ENCODE measurements around the gene CD4.
"Not testable (repeated sequence)": the region's sequence is repeated elsewhere in the genome, so short reads cannot be mapped to it uniquely, and the experiment has no call there.

Gene CD4

GRCh38 chr12:6847676-6848075, 58.3 kb downstream of the CD4 start:
- no peak for DNase-seq (ENCODE audit: low read depth)

DNA sequence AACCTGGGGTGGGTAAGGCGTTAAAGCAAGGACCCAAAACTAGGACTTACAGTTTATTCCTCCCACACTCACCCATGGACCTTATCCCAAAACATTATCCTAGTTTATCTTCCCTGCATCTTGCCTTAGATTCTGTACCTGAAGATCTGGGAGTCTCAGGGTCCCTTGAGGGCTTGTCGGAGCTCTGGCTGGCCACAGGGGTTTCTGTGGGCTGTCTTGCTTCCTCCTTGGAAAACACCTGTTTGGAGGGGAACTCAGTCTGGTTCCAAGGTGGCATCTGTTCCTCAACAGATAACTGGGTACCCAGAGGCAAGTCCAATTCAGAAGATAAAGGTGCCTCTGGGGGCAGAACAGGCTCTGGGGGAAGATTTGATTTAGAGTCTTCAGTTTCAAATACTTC, 60.1 kb downstream of the CD4 start:
- no peak for DNase-seq (ENCODE audit: low read depth)

- no peak for DNase-seq (ENCODE audit: low read depth)
Measured at GRCh38 chr12:6849976-6850560, 60.7 kb downstream of the CD4 start.

- DNase-seq (ENCODE audit: low read depth): no peak
Measured at GRCh38 chr12:6850796-6851152, 61.4 kb downstream of the CD4 start.

DNA sequence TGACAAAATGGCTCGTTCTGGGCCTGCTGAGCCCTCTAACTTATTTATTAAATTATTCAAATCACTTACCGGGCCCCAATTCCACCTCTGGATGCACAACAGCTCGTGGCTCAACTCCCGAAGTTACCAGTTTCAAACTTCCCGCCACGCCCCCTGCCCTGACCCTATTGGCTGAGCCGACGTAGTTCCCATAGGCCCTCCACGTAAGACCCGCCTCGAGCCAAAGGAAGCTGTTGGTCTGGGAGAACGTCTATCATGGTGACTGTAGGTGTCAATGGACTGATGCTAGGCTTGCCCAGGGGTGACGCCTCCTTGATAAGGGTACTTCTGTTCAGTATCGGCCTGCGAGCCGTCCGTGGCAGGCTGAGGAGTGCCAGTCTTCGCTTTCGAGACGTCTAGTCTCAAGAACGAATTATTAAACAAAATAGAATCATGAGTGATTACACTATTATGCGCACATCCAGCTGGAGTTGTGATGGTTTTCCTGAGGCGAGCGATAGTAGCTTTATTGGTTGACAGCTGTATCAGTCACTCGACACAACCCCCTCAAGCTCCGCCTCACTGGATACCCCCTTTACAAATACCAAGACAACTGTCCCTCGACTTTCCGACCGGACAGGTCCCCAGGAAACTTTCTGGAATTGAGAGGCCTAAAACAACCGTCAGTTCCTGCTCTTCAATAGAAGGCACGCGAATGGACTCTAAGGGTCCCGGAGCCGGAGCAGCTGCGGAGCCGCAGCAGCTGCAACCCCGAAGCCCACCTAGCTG, 62.0 kb downstream of the CD4 start, which contains the start of gene CDCA3:
TSS of gene CDCA3 (minus strand) at position 134 of the 768 bp plus-strand sequence. CDS start 334 bp downstream, outside the sequence.
- DNase-seq (ENCODE audit: low read depth): peak; percentile 85

- peak; percentile 96 for DNase-seq (ENCODE audit: low read depth)
Measured at GRCh38 chr12:6851921-6852650, 62.8 kb downstream of the CD4 start, which contains the start of gene USP5. Gene USP5 (plus strand): TSS chr12:6852150. CDS start chr12:6852180, 30 bp downstream.

GRCh38 chr12:6852651-6853354, 63.5 kb downstream of the CD4 start:
- peak; percentile 71 for DNase-seq (ENCODE audit: low read depth)

DNA sequence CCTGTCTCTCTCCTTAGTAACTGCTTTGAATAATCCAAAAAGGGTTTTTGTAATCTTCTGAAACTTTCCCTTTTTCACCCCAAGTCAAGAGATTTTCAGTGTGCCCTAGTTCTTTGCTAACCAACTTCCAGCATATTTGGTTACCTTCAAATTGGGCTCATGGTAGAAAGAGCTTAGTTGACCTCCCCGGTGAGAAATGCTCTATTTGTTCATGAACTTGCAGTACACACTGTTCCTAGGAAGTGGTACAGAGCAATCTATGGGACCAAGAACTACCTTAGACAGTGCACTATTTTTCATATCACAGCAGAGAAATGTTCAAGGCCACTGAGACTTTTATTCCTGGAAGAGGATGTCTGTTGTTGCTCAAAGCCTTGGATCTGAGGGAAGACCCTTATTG, 64.3 kb downstream of the CD4 start:
- DNase-seq (ENCODE audit: low read depth): no peak

DNA sequence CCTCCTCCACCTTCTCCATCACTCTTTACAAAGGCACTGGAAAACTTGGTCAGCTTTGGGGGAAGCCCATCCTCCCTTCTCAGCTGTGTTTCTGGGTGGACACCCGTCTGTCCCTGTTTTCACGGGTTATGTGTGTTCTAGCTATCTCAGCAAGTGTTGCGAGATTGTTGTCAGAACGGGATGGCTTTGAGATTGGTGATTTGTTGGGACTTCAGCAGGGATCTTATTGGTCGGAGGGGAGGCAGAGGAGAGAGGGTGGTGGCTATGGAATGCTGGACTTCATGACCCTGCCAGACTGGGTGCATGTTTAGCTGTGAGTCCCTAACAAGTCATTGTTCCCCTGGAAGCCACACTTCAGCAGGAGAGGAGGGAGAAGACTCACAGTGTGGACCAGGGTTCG, 64.7 kb downstream of the CD4 start:
- DNase-seq (ENCODE audit: low read depth): no peak

- DNase-seq (ENCODE audit: low read depth): no peak
Measured at GRCh38 chr12:6855322-6855721, 66.0 kb downstream of the CD4 start.

DNA sequence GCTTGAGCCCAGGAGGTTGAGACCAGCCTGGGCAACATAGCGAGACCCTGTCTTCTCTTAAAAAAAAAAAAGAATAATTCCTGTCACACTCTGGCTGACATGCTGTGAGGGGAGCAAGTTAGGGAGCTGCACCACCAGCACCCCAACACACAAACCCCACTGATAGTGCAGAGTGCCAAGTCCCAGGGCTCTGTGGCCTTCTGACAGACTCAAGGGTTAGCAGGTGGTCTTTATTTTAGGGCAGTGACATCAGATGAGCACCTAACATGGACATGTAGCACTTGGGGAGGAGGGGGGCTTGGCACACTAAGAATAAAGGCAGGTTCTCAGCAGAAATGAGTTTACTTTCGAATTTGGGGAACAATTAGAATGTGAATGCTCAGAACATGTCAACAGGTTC, 69.5 kb downstream of the CD4 start:
- DNase-seq (ENCODE audit: low read depth): no peak

GRCh38 chr12:6860116-6860515, 70.8 kb downstream of the CD4 start:
- DNase-seq (ENCODE audit: low read depth): no peak

GRCh38 chr12:6860942-6861341, 71.6 kb downstream of the CD4 start:
- DNase-seq (ENCODE audit: low read depth): no peak

- DNase-seq (ENCODE audit: low read depth): no peak
Measured at GRCh38 chr12:6861391-6861790, 72.1 kb downstream of the CD4 start.

GRCh38 chr12:6863033-6863432, 73.7 kb downstream of the CD4 start:
- DNase-seq (ENCODE audit: low read depth): no peak

DNA sequence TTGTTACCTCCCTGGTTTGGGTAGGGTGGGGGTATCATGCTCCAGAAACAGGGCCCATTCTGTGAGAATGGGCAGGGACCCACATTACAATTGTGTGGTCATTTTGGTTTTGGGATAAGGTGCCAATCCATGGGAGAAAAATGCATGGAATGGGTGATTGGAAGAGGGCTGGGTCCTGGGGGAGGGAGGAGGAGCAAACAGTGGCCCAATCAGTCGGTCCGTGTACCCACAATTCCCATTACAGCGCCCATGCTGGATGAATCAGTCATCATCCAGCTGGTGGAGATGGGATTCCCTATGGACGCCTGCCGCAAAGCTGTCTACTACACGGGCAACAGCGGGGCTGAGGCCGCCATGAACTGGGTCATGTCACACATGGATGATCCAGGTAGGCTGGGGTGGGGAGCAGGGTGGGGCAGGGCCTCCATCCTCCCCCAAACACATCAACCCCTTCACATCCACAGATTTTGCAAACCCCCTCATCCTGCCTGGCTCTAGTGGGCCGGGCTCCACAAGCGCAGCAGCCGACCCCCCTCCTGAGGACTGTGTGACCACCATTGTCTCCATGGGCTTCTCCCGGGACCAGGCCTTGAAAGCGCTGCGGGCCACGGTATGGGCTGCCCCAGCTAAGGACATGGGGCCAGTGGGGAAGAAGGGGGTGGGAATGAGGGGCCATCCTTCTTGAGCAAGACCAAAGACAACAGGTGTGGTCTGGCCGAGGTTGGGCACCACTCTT, 74.4 kb downstream of the CD4 start:
- DNase-seq (ENCODE audit: low read depth): no peak

- not testable (repeated sequence) for DNase-seq (ENCODE audit: low read depth)
Measured at GRCh38 chr12:6865307-6865706, 76.0 kb downstream of the CD4 start.

GRCh38 chr12:6866163-6866919, 77.0 kb downstream of the CD4 start:
- DNase-seq (ENCODE audit: low read depth): no peak

DNA sequence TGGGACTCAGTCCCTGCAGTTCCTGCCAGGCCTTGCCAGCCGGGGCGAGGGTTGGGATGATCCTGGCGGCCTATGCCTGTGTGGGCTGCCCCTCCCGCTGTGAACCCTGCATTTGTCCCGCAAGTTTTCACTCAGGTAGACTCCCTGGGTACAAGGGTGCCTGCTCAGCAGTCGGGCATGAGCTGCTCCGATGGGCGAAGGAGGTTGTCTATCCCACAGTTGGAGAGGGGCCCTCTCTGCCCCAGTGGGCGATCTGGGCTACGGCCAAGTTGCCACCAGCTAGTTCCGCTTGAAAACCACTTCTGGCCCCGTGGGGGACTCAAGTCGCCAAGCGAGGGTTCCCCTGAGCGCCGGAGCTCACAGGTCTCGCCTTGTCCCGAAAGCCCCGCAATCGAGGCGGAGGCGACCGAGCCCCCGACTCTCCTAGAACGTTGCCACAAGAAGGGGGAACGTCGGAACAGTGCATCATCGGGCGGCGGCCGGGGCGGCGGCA, 77.6 kb downstream of the CD4 start:
- DNase-seq (ENCODE audit: low read depth): no peak

- peak; percentile 72 for DNase-seq (ENCODE audit: low read depth)
Measured at GRCh38 chr12:6867413-6868210, 78.3 kb downstream of the CD4 start, which contains the start of gene TPI1. Gene TPI1 (plus strand): TSS chr12:6867531. CDS start chr12:6867567, 36 bp downstream.
